Suprapubic skin (tissue), 4 donors: ENCODE results near the gene ADAM19.

ENCODE experiments used
- POLR2A ChIP-seq, 2 donors: fragments of 450-650 bp; IDR thresholded peaks; one replicate each; pipeline ENCODE4 v1.6.1; 2017; ENCODE audit warnings: antibody characterized with exemption in 2 of 2, mild to moderate bottlenecking in 2 of 2, moderate library complexity in 2 of 2
- POLR2AphosphoS5 ChIP-seq, 3 donors: sonication (generic); formaldehyde crosslinking; IDR thresholded peaks; one replicate each; pipeline ENCODE4 v1.6.1; 2017; ENCODE audit warnings: antibody characterized with exemption in 3 of 3
- TF ChIP-seq, protein P1 (sequence below), 2 donors: fragments of 200-600 bp in 1 of 2; fragments of 450-650 bp in 1 of 2; sonication (generic) in 1 of 2; IDR thresholded peaks; one replicate each; pipeline ENCODE4 v1.5.1; 2016 to 2019; ENCODE audit warnings: antibody characterized with exemption in 2 of 2, mild to moderate bottlenecking in 1 of 2, moderate library complexity in 1 of 2

- TF ChIP-seq, protein P1, sequence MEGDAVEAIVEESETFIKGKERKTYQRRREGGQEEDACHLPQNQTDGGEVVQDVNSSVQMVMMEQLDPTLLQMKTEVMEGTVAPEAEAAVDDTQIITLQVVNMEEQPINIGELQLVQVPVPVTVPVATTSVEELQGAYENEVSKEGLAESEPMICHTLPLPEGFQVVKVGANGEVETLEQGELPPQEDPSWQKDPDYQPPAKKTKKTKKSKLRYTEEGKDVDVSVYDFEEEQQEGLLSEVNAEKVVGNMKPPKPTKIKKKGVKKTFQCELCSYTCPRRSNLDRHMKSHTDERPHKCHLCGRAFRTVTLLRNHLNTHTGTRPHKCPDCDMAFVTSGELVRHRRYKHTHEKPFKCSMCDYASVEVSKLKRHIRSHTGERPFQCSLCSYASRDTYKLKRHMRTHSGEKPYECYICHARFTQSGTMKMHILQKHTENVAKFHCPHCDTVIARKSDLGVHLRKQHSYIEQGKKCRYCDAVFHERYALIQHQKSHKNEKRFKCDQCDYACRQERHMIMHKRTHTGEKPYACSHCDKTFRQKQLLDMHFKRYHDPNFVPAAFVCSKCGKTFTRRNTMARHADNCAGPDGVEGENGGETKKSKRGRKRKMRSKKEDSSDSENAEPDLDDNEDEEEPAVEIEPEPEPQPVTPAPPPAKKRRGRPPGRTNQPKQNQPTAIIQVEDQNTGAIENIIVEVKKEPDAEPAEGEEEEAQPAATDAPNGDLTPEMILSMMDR (IDR thresholded peaks at IDR 0.05): no peak
- TF ChIP-seq POLR2AphosphoS5 (IDR thresholded peaks at IDR 0.05): no peak
- TF ChIP-seq POLR2A (IDR thresholded peaks at IDR 0.05): no peak
These were observed 141.5 kb downstream of the ADAM19 start for GRCh38 chr5:157434096-157434495.
